Tibial artery (tissue), 4 donors: ENCODE results near the gene PEAK3.

Experiments used
- DNase-seq, 2 donors: peaks; one replicate each; pipeline ENCODE4 v3.0.0-alpha.2; 2019
- H3K27ac ChIP-seq, 2 donors: fragments of 200-600 bp; sonication (generic) in 1 of 2; 1 replicate in 1 of 2; 2 replicates in 1 of 2; pipeline ENCODE4 v1.5.1; 2018 to 2019; ENCODE audit warnings: mild to moderate bottlenecking in 1 of 2
- H3K27me3 ChIP-seq, 2 donors: fragments of 200-600 bp; sonication (generic) in 1 of 2; one replicate each; pipeline versions ENCODE4 v1.5.1 to v1.6.0; 2016 to 2019
- H3K36me3 ChIP-seq, 3 donors: fragments of 200-600 bp; sonication (generic) in 2 of 3; one replicate each; pipeline ENCODE4 v1.5.1; 2016 to 2019; ENCODE audit warnings: mild to moderate bottlenecking in 2 of 3
- H3K4me1 ChIP-seq, 4 donors: fragments of 200-600 bp; sonication (generic) in 2 of 4; 1 replicate in 3 of 4; 2 replicates in 1 of 4; pipeline ENCODE4 v1.5.1; 2016 to 2019
- H3K4me3 ChIP-seq, 2 donors: fragments of 200-600 bp; sonication (generic) in 1 of 2; 1 replicate in 1 of 2; 2 replicates in 1 of 2; pipeline ENCODE4 v1.5.1; 2018 to 2019; ENCODE audit warnings: mild to moderate bottlenecking in 2 of 2
- H3K9me3 ChIP-seq, 3 donors: fragments of 200-600 bp; sonication (generic) in 1 of 3; one replicate each; pipeline ENCODE4 v1.5.1; 2016 to 2019
- intact Hi-C: fragments of 100-400 bp; cut with DNase I; formaldehyde crosslinking; loops from one replicate; pipeline ENCODE4 v1.15.0; 2023; ENCODE audit warnings: low total_unique reads
- TF ChIP-seq, protein P1 (sequence below), 2 experiments: fragments of 200-600 bp in 1 of 2; fragments of 450-650 bp in 1 of 2; IDR thresholded peaks; one replicate each; pipeline ENCODE4 v1.5.1; 2017 to 2019; ENCODE audit warnings: antibody characterized with exemption in 2 of 2, mild to moderate bottlenecking in 1 of 2, moderate library complexity in 1 of 2

Gene PEAK3

DNA sequence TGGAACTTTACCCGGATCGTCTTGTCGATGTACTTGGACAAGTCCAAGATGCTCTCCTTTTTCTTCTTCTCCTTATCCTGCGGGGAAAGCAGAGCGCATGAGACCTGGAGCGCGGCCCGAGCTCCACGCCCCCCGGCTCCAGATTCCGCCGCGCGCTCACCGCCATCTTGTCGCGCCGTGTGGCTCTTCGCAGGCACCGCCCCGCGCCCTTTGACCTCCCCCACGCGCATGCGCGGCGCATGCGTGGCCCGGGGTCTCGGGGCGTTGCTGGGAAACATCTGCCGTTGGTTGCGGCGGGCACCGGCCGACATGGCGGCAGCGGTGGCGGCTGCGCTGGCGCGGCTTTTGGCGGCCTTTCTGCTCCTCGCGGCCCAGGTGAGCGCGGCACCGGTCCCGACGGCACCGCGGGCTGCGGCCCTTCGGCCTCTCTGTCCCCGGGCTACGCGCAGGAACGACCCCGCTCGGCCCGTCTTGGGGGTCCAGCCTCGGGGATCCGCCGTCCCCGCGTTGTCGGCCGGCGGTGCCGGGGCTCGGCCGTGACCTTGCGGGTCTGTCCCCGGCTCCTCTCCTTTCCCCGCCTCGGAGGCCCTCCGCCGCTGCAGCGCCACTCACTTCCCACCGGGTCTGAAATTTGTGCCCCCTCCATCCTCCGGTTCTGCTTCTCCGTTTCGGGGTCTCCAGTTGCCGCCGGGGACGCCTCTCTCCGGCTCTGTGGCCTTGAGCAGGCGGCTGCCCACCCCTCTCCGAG lies 46.6 kb upstream of the PEAK3 start, which contains the start of the genes LSM7 and SPPL2B:
Gene LSM7, minus strand, starts transcription at position 186 of the 748 bp plus-strand sequence. Its CDS starts 20 bp downstream, at position 166.
Gene SPPL2B, plus strand, starts transcription at position 284 of the 748 bp plus-strand sequence. Its CDS starts 26 bp downstream, at position 310.
- H3K27ac ChIP-seq, result peak within 1 kb of the TSS; percentile 62 to 65
- peaks cover 0 to 27% (median 20%) of the 10 kb centered on the region in 3 donors for H3K36me3 ChIP-seq
- peak; percentile 88 to 95 for DNase-seq
- H3K27me3 ChIP-seq, result no peaks in the 10 kb centered on the region
- intact Hi-C loops, result loop anchor here (5.0 kb wide), 1 partner anchor 166 kb away; the partner anchor contains the start of gene DOT1L
- H3K4me1 ChIP-seq, result peaks cover 0 to 70% (median 37%) of the 10 kb centered on the region in 4 donors
- TF ChIP-seq, protein P1, sequence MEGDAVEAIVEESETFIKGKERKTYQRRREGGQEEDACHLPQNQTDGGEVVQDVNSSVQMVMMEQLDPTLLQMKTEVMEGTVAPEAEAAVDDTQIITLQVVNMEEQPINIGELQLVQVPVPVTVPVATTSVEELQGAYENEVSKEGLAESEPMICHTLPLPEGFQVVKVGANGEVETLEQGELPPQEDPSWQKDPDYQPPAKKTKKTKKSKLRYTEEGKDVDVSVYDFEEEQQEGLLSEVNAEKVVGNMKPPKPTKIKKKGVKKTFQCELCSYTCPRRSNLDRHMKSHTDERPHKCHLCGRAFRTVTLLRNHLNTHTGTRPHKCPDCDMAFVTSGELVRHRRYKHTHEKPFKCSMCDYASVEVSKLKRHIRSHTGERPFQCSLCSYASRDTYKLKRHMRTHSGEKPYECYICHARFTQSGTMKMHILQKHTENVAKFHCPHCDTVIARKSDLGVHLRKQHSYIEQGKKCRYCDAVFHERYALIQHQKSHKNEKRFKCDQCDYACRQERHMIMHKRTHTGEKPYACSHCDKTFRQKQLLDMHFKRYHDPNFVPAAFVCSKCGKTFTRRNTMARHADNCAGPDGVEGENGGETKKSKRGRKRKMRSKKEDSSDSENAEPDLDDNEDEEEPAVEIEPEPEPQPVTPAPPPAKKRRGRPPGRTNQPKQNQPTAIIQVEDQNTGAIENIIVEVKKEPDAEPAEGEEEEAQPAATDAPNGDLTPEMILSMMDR (IDR thresholded peaks at IDR 0.05), result no peak
- H3K9me3 ChIP-seq, result no peaks in the 10 kb centered on the region
- peak within 1 kb of the TSS; percentile 66 to 76 for H3K4me3 ChIP-seq

DNA sequence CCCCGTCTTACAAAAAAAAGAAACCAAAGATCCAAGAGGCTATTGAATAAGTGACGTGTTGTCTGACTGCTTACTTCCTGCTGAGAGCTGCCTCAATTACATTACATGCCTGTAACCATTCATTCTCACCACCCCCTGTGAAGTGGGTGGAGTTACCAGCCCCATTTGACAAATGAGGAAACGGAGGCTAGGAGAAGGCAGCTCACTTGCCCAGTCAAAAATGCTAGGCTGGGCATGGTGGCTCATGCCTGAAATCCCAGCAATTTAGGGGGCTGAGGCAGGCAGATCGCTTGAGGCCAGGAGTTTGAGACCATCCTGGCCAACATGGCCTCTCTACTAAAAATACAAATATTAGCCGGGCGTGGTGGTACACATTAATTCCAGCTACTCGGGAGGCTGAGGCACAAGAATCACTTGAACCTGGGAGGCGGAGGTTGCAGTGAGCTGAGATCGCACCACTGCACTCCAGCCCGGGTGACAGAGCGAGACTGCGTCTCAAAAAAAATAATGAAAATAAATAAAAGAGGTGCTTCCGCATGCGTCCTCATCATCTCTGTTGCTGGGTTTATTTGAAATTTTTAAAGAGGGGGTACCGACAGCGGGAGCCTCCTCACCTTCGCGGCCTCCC lies 45.9 kb upstream of the PEAK3 start:
- Histone ChIP-seq H3K27me3 (no peaks in the 10 kb centered on the region), H3K4me3 (peak overlapping the region; percentile 66 to 76), H3K27ac (peak overlapping the region; percentile 62 to 65), H3K9me3 (no peaks in the 10 kb centered on the region), H3K36me3 (peaks cover 4 to 34% (median 27%) of the 10 kb centered on the region in 3 donors), H3K4me1 (peaks cover 0 to 63% (median 37%) of the 10 kb centered on the region in 4 donors)
- intact Hi-C loops, result loop anchor here (5.0 kb wide), 1 partner anchor 166 kb away; the partner anchor contains the start of gene DOT1L
- TF ChIP-seq, protein P1 (IDR thresholded peaks at IDR 0.05), result no peak
- DNase-seq, result peak in 1 of 2 donors; percentile 35

DNA sequence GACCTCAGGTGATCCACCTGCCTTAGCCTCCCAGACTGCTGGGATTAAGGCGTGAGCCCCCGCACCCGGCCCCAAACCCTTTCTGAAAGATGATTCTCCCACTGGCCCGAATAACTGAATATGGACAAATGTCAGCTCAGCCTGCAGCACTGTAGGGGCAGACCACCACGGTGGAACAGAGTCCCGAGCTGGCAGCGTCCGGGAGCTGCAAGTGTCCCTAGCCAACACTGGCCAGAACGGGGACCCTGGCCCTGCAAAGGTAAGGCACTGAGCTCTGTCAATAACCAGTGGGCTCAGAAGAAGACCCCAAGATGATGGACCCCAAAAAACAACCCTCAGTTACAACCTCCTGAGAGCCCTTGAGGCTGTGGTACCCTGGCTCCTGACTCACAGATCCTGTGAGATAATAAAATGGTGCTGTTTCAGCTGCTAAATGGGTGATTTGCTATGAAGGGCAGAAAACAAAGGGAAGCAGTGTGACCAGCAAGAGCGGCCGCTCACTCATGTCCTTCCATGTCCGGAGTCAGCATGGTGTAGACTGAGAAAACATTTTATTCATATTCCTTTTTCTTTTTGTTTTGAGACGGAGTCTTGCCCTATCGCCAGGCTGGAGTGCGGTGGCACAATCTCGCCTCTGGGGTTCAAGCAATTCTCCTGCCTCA lies 44.9 kb upstream of the PEAK3 start:
- Histone ChIP-seq H3K4me3 (no peak overlapping the region), H3K4me1 (peaks cover 0 to 53% (median 32%) of the 10 kb centered on the region in 4 donors)
- TF ChIP-seq, protein P1 (IDR thresholded peaks at IDR 0.05), result no peak

DNA sequence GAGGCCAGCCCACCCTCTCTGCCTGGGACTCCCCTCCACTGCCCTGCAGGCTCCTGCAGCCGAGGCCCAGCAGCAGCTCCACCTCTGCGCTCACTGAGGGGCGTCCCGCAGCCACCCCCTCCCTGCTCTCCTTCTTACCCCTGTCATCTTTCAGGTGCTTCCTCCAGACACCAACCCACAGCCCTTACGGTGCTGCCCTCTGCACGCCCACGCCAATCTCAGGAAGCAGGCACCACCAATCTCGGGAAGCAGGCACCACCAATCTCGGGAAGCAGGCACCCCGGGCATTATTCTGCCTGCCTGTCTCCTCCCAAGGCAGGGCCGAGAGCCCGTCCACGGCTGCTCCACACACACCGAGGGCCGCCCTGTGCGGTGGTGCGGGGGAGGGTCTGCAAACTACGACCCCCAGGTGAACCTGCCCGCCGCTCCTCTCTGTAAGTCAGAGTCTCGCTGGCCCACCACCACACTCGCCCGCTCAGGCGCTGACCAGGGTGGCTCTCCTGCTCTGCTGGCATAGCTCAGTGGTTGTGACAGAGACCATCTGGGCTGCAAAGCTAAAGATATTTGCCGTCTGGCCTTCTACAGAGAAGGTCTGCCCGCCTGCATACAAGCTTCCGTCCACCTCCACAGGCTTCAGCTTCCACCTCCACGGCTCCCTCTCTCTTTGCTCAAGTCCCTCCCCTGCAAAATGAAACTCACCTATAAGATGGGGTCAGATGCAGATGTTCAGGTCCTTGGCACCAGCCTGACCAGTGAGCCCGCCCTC lies 43.5 kb upstream of the PEAK3 start:
- intact Hi-C loops, result loop anchor here (5.0 kb wide), 1 partner anchor 163 kb away; the partner anchor contains the start of gene DOT1L
- DNase-seq, result no peak
- Histone ChIP-seq H3K27me3 (no peaks in the 10 kb centered on the region), H3K9me3 (no peaks in the 10 kb centered on the region), H3K4me3 (no peak overlapping the region), H3K36me3 (peaks cover 8 to 58% (median 42%) of the 10 kb centered on the region in 3 donors), H3K4me1 (peaks cover 0 to 39% (median 28%) of the 10 kb centered on the region in 4 donors), H3K27ac (no peak overlapping the region)
- TF ChIP-seq, protein P1 (IDR thresholded peaks at IDR 0.05), result no peak

More for the DNA sequence above, 44.9 kb upstream of the PEAK3 start:
- no peaks in the 10 kb centered on the region for H3K27me3 ChIP-seq
- DNase-seq, result no peak
- no peaks in the 10 kb centered on the region for H3K9me3 ChIP-seq
- H3K36me3 ChIP-seq, result peaks cover 8 to 44% (median 34%) of the 10 kb centered on the region in 3 donors
- H3K27ac ChIP-seq, result no peak overlapping the region
- intact Hi-C loops, result loop anchor here (5.0 kb wide), 1 partner anchor 165 kb away; the partner anchor contains the start of gene DOT1L
